Endometrial microvascular endothelial cells (primary cell): ENCODE data around the gene IVNS1ABP. TPM values are rescaled to one million over a fixed set of nuclear protein-coding genes. Genes with fewer than 3 reads are reported as not detected.
"Not testable (repeated sequence)": the region's sequence is repeated elsewhere in the genome, so short reads cannot be mapped to it uniquely, and the experiment has no call there.

Source experiments
- in situ Hi-C: cut with HindIII; loops from 2 replicates; pipeline ENCODE4 v1.10.0; 2017; ENCODE audit warnings: low sequenced_read_pairs, low pct_unique_long_range_greater_than_20kb; ENCODE audit errors: inconsistent ontology term
- total RNA-seq: library from RNA; depleted of rRNA; stranded (reverse); fragments of >200 nt; gene quantifications from one replicate; pipeline ENCODE4 v1.2.3, GENCODE V29; 2015; ENCODE audit errors: inconsistent ontology term

IVNS1ABP gene
- 46.1 TPM for total RNA-seq

GRCh38 chr1:185317034-185317885 lies at the start of gene IVNS1ABP:
Gene IVNS1ABP (minus strand): TSS chr1:185317243. CDS start chr1:185309493, 7,750 bp downstream.
- in situ Hi-C loops, result no loop called here

GRCh38 chr1:185365951-185366350 lies 48.9 kb upstream of the IVNS1ABP start:
- in situ Hi-C loops, result no loop called here

GRCh38 chr1:185364528-185364927 lies 47.5 kb upstream of the IVNS1ABP start:
- in situ Hi-C loops, result not testable (repeated sequence)

GRCh38 chr1:185363205-185363604 lies 46.2 kb upstream of the IVNS1ABP start:
- in situ Hi-C loops, result no loop called here

GRCh38 chr1:185360714-185361113 lies 43.7 kb upstream of the IVNS1ABP start:
- in situ Hi-C loops, result no loop called here

GRCh38 chr1:185358957-185359356 lies 41.9 kb upstream of the IVNS1ABP start:
- in situ Hi-C loops, result no loop called here

- in situ Hi-C loops, result no loop called here
Measured at GRCh38 chr1:185355947-185356346, 38.9 kb upstream of the IVNS1ABP start.

GRCh38 chr1:185353124-185353523 lies 36.1 kb upstream of the IVNS1ABP start:
- in situ Hi-C loops, result no loop called here

- in situ Hi-C loops, result no loop called here
Measured at GRCh38 chr1:185351734-185352466, 34.9 kb upstream of the IVNS1ABP start.

GRCh38 chr1:185350027-185350442 lies 33.0 kb upstream of the IVNS1ABP start:
- in situ Hi-C loops, result no loop called here

- in situ Hi-C loops, result no loop called here
Measured at GRCh38 chr1:185349556-185349955, 32.5 kb upstream of the IVNS1ABP start.

- in situ Hi-C loops, result no loop called here
Measured at GRCh38 chr1:185348985-185349384, 31.9 kb upstream of the IVNS1ABP start.

GRCh38 chr1:185348296-185348695 lies 31.3 kb upstream of the IVNS1ABP start:
- in situ Hi-C loops, result no loop called here

- in situ Hi-C loops, result no loop called here
Measured at GRCh38 chr1:185345913-185346720, 29.1 kb upstream of the IVNS1ABP start.

- in situ Hi-C loops, result no loop called here
Measured at GRCh38 chr1:185343306-185343705, 26.3 kb upstream of the IVNS1ABP start.

GRCh38 chr1:185342672-185343259 lies 25.7 kb upstream of the IVNS1ABP start:
- in situ Hi-C loops, result no loop called here

GRCh38 chr1:185342017-185342416 lies 25.0 kb upstream of the IVNS1ABP start:
- in situ Hi-C loops, result no loop called here

- in situ Hi-C loops, result no loop called here
Measured at GRCh38 chr1:185341196-185341781, 24.2 kb upstream of the IVNS1ABP start.
